Caki2 (cell line): ENCODE data around the gene AP5M1. TPM values are rescaled to one million over a fixed set of nuclear protein-coding genes. Genes with fewer than 3 reads are reported as not detected.
"Not testable (repeated sequence)": the region's sequence is repeated elsewhere in the genome, so short reads cannot be mapped to it uniquely, and the experiment has no call there.

Source experiments
- DNase-seq: peaks from one replicate; pipeline ENCODE4 v3.0.0-alpha.2; 2015; ENCODE audit warnings: low read depth
- in situ Hi-C: cut with HindIII; loops from 2 replicates; pipeline ENCODE4 v1.10.0; 2016; ENCODE audit warnings: low sequenced_read_pairs, low pct_unique_long_range_greater_than_20kb, mixed read lengths
- total RNA-seq: library from RNA; depleted of rRNA; stranded (reverse); fragments of >200 nt; shearing (Covaris generic); gene quantifications from 2 replicates; pipeline ENCODE4 v1.2.3, GENCODE V29; 2014; ENCODE audit warnings: low replicate concordance; rRNA removed

AP5M1 gene, protein sequence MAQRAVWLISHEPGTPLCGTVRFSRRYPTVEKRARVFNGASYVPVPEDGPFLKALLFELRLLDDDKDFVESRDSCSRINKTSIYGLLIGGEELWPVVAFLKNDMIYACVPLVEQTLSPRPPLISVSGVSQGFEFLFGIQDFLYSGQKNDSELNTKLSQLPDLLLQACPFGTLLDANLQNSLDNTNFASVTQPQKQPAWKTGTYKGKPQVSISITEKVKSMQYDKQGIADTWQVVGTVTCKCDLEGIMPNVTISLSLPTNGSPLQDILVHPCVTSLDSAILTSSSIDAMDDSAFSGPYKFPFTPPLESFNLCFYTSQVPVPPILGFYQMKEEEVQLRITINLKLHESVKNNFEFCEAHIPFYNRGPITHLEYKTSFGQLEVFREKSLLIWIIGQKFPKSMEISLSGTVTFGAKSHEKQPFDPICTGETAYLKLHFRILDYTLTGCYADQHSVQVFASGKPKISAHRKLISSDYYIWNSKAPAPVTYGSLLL
- 4.0 and 13.1 TPM in 2 replicates for total RNA-seq

DNA sequence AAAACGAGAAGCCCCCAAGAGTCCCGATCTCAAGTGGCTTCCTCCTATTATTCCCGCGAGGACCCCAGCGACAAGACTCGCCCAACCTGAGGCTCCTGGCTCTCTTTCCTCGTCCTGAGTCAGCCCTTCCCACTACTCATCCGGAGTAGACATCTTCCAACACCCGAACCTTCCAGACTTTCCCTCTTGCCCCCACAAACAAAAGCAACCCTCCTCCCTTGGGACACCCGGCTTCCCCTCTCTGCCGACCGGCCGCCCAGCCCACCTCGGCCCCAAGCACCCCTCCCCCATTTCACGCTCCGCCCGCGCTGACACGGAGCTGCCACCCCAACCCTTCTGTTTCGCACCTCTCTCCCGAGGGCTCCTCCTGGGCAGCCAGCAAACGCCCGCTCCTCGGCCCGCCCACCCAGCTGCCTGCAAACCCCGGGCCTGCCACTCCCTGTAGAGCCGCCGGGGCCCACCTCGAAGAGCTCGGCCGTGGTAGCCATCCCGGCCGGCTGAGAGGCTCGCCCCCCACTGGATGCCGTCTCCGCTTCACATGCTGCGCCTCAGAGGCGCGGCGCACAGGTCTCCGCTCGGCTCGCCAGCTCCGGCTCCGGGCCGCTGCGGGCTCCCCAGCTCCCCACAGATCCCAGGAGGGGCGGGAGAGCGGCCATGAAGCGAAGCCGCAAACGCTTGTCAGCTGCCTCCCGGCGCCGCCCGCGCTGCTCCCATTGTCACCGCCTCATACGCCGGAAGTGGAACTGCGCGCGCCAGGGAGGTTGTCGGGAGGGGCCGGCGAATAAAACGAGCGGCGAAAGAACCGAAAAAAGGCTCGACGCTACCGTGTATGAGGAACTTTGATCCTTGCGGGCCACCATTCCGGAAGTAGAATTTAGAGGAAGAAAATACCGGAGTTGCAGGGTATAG, at the start of gene AP5M1, which contains the start of gene EXOC5:
Gene AP5M1 (plus strand): TSS at position 811 of the 909 bp plus-strand sequence. CDS start 344 bp downstream, outside the sequence.
Gene EXOC5 (minus strand): TSS at position 745 of the 909 bp plus-strand sequence. CDS start 257 bp downstream, at position 488.
- in situ Hi-C loops = no loop called here
- DNase-seq = peak; percentile 90

- DNase-seq = no peak
- in situ Hi-C loops = no loop called here
Observed at GRCh38 chr14:57221931-57222330, 46.8 kb upstream of the AP5M1 start.

DNA sequence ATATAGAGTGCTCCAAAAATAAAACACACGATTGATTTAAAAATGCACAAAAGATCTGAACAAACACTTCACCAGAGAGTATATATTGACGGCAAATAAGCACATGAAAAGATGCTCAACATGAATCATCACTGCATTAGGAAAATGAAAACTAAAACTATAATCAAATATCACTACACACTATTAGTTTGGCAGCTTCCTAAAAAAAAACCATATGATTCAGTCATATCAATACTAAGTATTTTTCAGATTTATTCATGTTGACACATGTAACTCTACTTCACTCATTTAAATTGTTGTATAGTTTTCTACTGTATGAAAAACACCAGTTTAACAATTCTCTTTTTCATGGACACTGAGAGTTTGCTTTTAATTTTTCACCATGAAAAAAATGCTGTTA, 41.7 kb upstream of the AP5M1 start:
- in situ Hi-C loops = no loop called here
- no peak for DNase-seq

DNA sequence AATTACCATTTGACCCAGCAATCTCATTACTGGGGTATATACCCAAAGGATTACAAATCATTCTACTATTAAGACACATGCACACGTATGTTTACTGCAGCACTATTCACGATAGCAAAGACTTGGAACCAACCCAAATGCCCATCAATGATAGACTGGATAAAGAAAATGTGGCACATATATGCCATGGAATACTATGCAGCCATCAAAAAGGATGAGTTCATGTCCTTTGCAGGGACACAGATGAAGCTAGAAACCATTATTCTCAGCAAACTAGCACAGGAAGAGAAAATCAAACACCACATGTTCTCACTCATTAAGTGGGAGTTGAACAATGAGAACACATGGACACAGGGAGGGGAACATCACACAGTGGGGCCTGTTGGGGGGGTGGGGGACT, 40.5 kb upstream of the AP5M1 start:
- DNase-seq, in situ Hi-C loops: not testable (repeated sequence)

- in situ Hi-C loops = no loop called here
- DNase-seq = no peak
Observed at GRCh38 chr14:57232006-57232405, 36.8 kb upstream of the AP5M1 start.

- in situ Hi-C loops, DNase-seq: not testable (repeated sequence)
Observed at GRCh38 chr14:57240115-57240514, 28.7 kb upstream of the AP5M1 start.

GRCh38 chr14:57243320-57243719, 25.5 kb upstream of the AP5M1 start:
- in situ Hi-C loops = no loop called here
- DNase-seq = no peak

GRCh38 chr14:57244106-57244505, 24.7 kb upstream of the AP5M1 start:
- no peak for DNase-seq
- in situ Hi-C loops = no loop called here

DNA sequence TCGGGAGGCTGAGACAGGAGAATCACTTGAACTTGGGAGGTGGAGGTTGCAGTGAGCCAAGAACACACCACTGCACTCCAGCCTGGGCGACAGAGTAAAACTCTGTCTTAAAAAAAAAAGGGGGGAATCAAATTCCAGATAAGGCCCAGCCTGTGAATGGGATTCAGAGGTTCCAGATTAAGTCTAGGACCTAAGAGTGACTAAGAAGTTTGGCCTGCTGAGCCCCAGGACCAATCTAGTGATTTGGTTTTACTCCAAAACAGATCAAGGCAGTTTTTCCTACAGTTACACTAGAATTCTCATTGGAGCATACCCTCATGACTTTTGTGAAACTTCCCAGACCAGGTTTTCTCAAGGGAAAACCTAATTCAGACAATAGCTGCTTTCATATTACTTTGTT, 22.8 kb upstream of the AP5M1 start:
- no peak for DNase-seq
- in situ Hi-C loops = no loop called here

DNA sequence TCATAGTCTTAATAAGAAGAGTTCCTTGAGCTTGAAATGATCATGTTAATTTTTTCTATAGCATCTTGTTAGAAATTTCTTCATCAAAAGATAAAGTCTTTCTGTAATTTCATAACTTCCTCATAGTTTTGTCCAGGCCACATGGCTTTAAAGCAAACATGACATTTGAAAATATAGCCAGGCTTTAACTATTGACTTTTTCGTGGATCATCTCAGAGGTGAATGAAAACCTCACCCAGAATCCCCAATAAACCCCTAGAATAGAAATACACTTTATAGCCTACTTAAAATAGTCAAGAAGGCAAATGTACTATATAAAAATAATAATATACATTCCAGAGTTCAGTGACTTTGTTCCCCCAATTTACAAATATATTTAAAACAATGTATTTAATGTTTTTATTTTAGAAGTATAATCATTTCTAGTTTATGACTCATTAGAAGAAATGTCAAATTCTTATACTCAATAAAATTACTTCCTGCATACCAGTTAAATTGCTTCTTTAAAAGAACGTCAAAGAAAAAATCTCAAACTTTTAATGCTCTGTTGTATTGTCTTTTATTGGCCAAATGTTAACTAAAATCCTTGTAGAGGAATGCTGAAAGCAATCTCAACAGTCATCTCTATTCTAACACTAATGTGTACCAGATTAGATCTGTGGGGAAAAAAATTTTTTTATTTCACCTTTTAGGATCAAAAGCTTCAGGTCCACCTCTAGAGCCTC, 21.7 kb upstream of the AP5M1 start:
- in situ Hi-C loops = no loop called here
- DNase-seq = no peak

DNA sequence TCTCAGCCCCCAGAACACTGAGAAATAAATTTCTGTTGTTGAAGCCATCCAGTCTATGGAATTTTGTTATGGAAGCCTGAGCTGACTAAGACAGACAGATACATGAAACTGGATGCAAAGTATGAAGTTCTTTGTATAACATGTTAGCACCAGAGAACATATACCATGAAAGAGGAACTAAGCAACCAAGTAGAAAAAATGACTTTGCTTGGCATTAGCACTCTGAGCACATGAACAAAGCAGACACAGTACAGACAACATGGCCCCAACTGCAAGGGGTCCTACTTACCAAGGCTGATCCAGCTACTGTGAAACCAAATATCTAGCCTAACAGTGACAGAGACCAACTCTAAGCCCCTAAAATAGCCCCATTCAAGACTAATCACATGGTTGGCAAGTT, 13.9 kb upstream of the AP5M1 start:
- in situ Hi-C loops = no loop called here
- no peak for DNase-seq

GRCh38 chr14:57258221-57258620, 10.6 kb upstream of the AP5M1 start:
- in situ Hi-C loops, DNase-seq: not testable (repeated sequence)

- in situ Hi-C loops = no loop called here
- no peak for DNase-seq
Observed at GRCh38 chr14:57259672-57260071, 9.1 kb upstream of the AP5M1 start.

- in situ Hi-C loops = no loop called here
Observed at GRCh38 chr14:57261604-57262003, 7.2 kb upstream of the AP5M1 start.

DNA sequence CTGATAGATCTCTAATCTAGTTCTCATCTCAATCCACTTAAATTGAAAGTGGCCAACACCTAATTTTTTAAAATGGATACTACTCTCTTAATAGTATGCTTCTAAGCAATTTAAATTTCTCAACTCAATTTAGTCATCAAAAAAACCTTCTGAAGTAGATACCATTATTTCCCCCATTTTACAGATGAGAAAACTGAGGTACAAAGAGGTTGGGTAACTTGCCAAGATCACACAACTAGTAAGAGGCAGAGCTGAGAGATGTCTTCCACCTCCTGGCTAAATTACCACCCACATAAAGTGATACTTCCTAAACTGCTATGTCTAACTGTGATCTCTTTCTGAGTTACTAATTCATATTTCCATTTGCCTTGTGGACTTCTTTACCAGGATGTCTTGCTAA, 6.7 kb upstream of the AP5M1 start:
- in situ Hi-C loops = no loop called here

More at GRCh38 chr14:57261604-57262003, 7.2 kb upstream of the AP5M1 start:
- DNase-seq = no peak

GRCh38 chr14:57266065-57266464, 2.7 kb upstream of the AP5M1 start:
- in situ Hi-C loops = no loop called here

More for the DNA sequence above, 6.7 kb upstream of the AP5M1 start:
- no peak for DNase-seq

GRCh38 chr14:57273236-57273635, 4.5 kb downstream of the AP5M1 start:
- in situ Hi-C loops = no loop called here
- DNase-seq = no peak

More at GRCh38 chr14:57266065-57266464, 2.7 kb upstream of the AP5M1 start:
- DNase-seq = no peak

DNA sequence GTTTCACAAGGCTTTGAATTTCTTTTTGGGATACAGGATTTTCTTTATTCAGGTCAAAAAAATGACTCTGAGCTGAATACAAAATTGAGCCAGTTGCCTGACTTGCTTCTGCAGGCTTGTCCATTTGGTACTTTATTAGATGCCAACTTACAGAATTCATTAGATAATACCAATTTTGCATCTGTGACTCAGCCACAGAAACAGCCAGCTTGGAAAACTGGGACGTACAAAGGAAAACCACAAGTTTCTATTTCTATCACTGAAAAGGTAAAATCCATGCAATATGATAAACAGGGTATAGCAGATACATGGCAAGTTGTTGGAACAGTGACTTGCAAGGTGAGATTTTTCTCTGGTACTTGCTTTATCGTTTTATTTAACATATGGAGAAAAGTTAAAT, 5.8 kb downstream of the AP5M1 start:
- in situ Hi-C loops = no loop called here
- no peak for DNase-seq
